ENCODE data around the gene LRG1.
A peak's percentile ranks its signal among the peaks of the same experiment; 100 is the strongest.
"Not testable (repeated sequence)": the region's sequence is repeated elsewhere in the genome, so short reads cannot be mapped to it uniquely, and the experiment has no call there.

The LRG1 gene

GRCh38 chr19:4527377-4527776 lies 12.5 kb downstream of the LRG1 start:
- DNase-seq (ENCODE audit: low read depth in 2 of 2) = not testable (repeated sequence)

GRCh38 chr19:4525563-4526002 lies 14.3 kb downstream of the LRG1 start:
- no peak for DNase-seq (ENCODE audit: low read depth in 2 of 2)

GRCh38 chr19:4524808-4525562 lies 14.9 kb downstream of the LRG1 start:
- peak in 1 of 2 experiments; percentile 4 for DNase-seq (ENCODE audit: low read depth in 2 of 2)

- DNase-seq (ENCODE audit: low read depth in 2 of 2) = no peak
These were observed 16.3 kb downstream of the LRG1 start for GRCh38 chr19:4523306-4524110.

- DNase-seq (ENCODE audit: low read depth in 2 of 2) = no peak
These were observed 17.4 kb downstream of the LRG1 start for GRCh38 chr19:4522291-4523002.

- DNase-seq (ENCODE audit: low read depth in 2 of 2) = no peak
These were observed 18.0 kb downstream of the LRG1 start for GRCh38 chr19:4521888-4522242.

- DNase-seq (ENCODE audit: low read depth in 2 of 2) = no peak
These were observed 18.5 kb downstream of the LRG1 start for GRCh38 chr19:4521170-4521887.

GRCh38 chr19:4519521-4520277 lies 20.1 kb downstream of the LRG1 start:
- DNase-seq (ENCODE audit: low read depth in 2 of 2) = no peak

GRCh38 chr19:4519172-4519496 lies 20.7 kb downstream of the LRG1 start:
- DNase-seq (ENCODE audit: low read depth in 2 of 2) = no peak

GRCh38 chr19:4518345-4519171 lies 21.3 kb downstream of the LRG1 start, which contains the start of gene PLIN4:
PLIN4 (minus strand) TSS chr19:4518486; CDS start chr19:4518272, 214 bp downstream.
- DNase-seq (ENCODE audit: low read depth in 2 of 2) = peak in 1 of 2 experiments; percentile 4

GRCh38 chr19:4517451-4518057 lies 22.3 kb downstream of the LRG1 start:
- DNase-seq (ENCODE audit: low read depth in 2 of 2) = no peak

- DNase-seq (ENCODE audit: low read depth in 2 of 2) = no peak
These were observed 22.9 kb downstream of the LRG1 start for GRCh38 chr19:4516939-4517300.

- no peak for DNase-seq (ENCODE audit: low read depth in 2 of 2)
These were observed 23.5 kb downstream of the LRG1 start for GRCh38 chr19:4516199-4516938.

- no peak for DNase-seq (ENCODE audit: low read depth in 2 of 2)
These were observed 24.1 kb downstream of the LRG1 start for GRCh38 chr19:4515732-4516131.

GRCh38 chr19:4513248-4513647 lies 26.6 kb downstream of the LRG1 start:
- no peak for DNase-seq (ENCODE audit: low read depth in 2 of 2)

- no peak for DNase-seq (ENCODE audit: low read depth in 2 of 2)
These were observed 27.8 kb downstream of the LRG1 start for GRCh38 chr19:4512070-4512469.

GRCh38 chr19:4511300-4512054 lies 28.4 kb downstream of the LRG1 start:
- no peak for DNase-seq (ENCODE audit: low read depth in 2 of 2)

Measured in fibroblast of skin of left quadriceps (primary cell).